ENCODE measurements around the gene MUC7. TPM values are rescaled to one million over a fixed set of nuclear protein-coding genes. Genes with fewer than 3 reads are reported as not detected.
A peak's percentile ranks its signal among the peaks of the same experiment; 100 is the strongest.

The MUC7 gene
- total and polyA plus RNA-seq, 2 of the 13 experiments (the other 11 are each of a cell fraction or from before 2014, with no cell fraction given), result 0.03 TPM; not detected in 1

- no peak overlapping the region for H3K27ac ChIP-seq (ENCODE audit: extremely low read length, insufficient read depth, low read length)
- POLR2A ChIA-PET, result no interaction called here
- no peaks in the 10 kb centered on the region for H3K79me2 ChIP-seq (ENCODE audit: insufficient read depth, low read length)
- intact Hi-C loops (cut with micrococcal nuclease; ENCODE audit: unreplicated experiment), result no loop called here
- CTCF ChIA-PET (ENCODE audit: low intra/inter-chr PET ratio, low total read pairs), result no interaction called here
- no TSS peak for BruUV-seq (replicated peaks)
- H3K27me3 ChIP-seq (ENCODE audit: control insufficient read depth in 1 of 2, insufficient read depth in 2 of 2, low read length in 2 of 2), result peaks cover 0 to 5% of the 10 kb centered on the region in 2 experiments; a peak in 2 of 5 replicates
- H3K4me3 ChIP-seq (replicated peaks in 1 of 3; ENCODE audit: insufficient read depth in 1 of 3, low read depth in 2 of 3, low read length in 3 of 3), result no peak overlapping the region
- no peak overlapping the region for H2AFZ ChIP-seq (ENCODE audit: low read length)
- no peaks in the 10 kb centered on the region for H3K36me3 ChIP-seq (replicated peaks in 1 of 2; ENCODE audit: control insufficient read depth in 1 of 2, insufficient read depth in 2 of 2, low read length in 2 of 2)
- WGBS (ENCODE audit: low lambda C conversion rate), result 6% methylated on average over 1 of the region's 1 CpG
- peak; percentile 34; the same call in 1 of the 2 replicates for TF ChIP-seq CEBPB (IDR thresholded peaks at IDR 0.05; ENCODE audit: borderline replicate concordance, low read depth, low read length)
- no peak for TF ChIP-seq ZNF501 (CRISPR knock-in tag; IDR thresholded peaks at IDR 0.05)
- ATAC-seq, result no peak
- peak; percentile 1 for DNase-seq (ENCODE audit: low spot score)
- no peak overlapping the region for H3K4me2 ChIP-seq (ENCODE audit: low read depth, low read length)
- no peaks in the 10 kb centered on the region for H3K9me3 ChIP-seq (ENCODE audit: low read length)
- in situ Hi-C loops (cut with HindIII; ENCODE audit: extremely low pct_ligation_motif_present, low pct_unique_long_range_greater_than_20kb), result loop anchor here (5.0 to 25.0 kb wide), 2 partner anchors 612 to 822 kb away; no protein-coding TSS in a partner anchor
- no peaks in the 10 kb centered on the region for H3K4me1 ChIP-seq (ENCODE audit: insufficient read depth, low read length)
- no peaks in the 10 kb centered on the region for H4K20me1 ChIP-seq (ENCODE audit: insufficient read depth, low read length)
- no peak for FAIRE-seq
- no peak overlapping the region for H3K9ac ChIP-seq (ENCODE audit: insufficient read depth, low read depth, low read length)
Observed at GRCh38 chr4:70508801-70509200, 36.8 kb downstream of the MUC7 start.

- no peak overlapping the region for H3K27ac ChIP-seq (ENCODE audit: extremely low read length, insufficient read depth, low read length)
- H3K4me1 ChIP-seq (ENCODE audit: insufficient read depth, low read length), result no peaks in the 10 kb centered on the region
- no peak overlapping the region for H3K4me2 ChIP-seq (ENCODE audit: low read depth, low read length)
- POLR2A ChIA-PET, result no interaction called here
- H3K79me2 ChIP-seq (ENCODE audit: insufficient read depth, low read length), result no peaks in the 10 kb centered on the region
- no peaks in the 10 kb centered on the region for H3K9me3 ChIP-seq (ENCODE audit: low read length)
- H2AFZ ChIP-seq (ENCODE audit: low read length), result no peak overlapping the region
- WGBS (ENCODE audit: low lambda C conversion rate), result 41% methylated on average over 3 of the region's 3 CpGs
- intact Hi-C loops (cut with micrococcal nuclease; ENCODE audit: unreplicated experiment) (no loop called here), in situ Hi-C loops (cut with HindIII; ENCODE audit: extremely low pct_ligation_motif_present, low pct_unique_long_range_greater_than_20kb) (loop anchor here (25.0 kb wide), 1 partner anchor 824 kb away; no protein-coding TSS in a partner anchor)
- H4K20me1 ChIP-seq (ENCODE audit: insufficient read depth, low read length), result no peaks in the 10 kb centered on the region
- H3K9ac ChIP-seq (ENCODE audit: insufficient read depth, low read depth, low read length), result no peak overlapping the region
- CTCF ChIA-PET (ENCODE audit: low intra/inter-chr PET ratio, low total read pairs), result no interaction called here
- no peak for FAIRE-seq
- BruUV-seq (replicated peaks), result no TSS peak
- no peak for ATAC-seq
- no peak overlapping the region for H3K4me3 ChIP-seq (replicated peaks in 1 of 3; ENCODE audit: insufficient read depth in 1 of 3, low read depth in 2 of 3, low read length in 3 of 3)
- no peaks in the 10 kb centered on the region for H3K36me3 ChIP-seq (replicated peaks in 1 of 2; ENCODE audit: control insufficient read depth in 1 of 2, insufficient read depth in 2 of 2, low read length in 2 of 2)
- H3K27me3 ChIP-seq (ENCODE audit: control insufficient read depth in 1 of 2, insufficient read depth in 2 of 2, low read length in 2 of 2), result peaks cover 0 to 5% of the 10 kb centered on the region in 2 experiments; a peak in 2 of 5 replicates
- no peak for DNase-seq (ENCODE audit: low spot score)
- no peak for TF ChIP-seq GFI1 (CRISPR knock-in tag; IDR thresholded peaks at IDR 0.05; ENCODE audit: borderline replicate concordance)
- no peak for TF ChIP-seq ZNF572 (CRISPR knock-in tag; IDR thresholded peaks at IDR 0.05)
- no peak for TF ChIP-seq HOMEZ (CRISPR knock-in tag; IDR thresholded peaks at IDR 0.05; ENCODE audit: low read depth)
- no peak for TF ChIP-seq ZNF276 (CRISPR knock-in tag; IDR thresholded peaks at IDR 0.05; ENCODE audit: low read depth)
- TF ChIP-seq AFF4 (CRISPR knock-in tag; IDR thresholded peaks at IDR 0.05), result no peak
- TF ChIP-seq ZNF337 (CRISPR knock-in tag; IDR thresholded peaks at IDR 0.05; ENCODE audit: borderline replicate concordance, low read depth), result no peak
- TF ChIP-seq PHF20 (CRISPR knock-in tag; IDR thresholded peaks at IDR 0.05), result no peak
- TF ChIP-seq ZNF549 (CRISPR knock-in tag; IDR thresholded peaks at IDR 0.05), result no peak
- no peak for TF ChIP-seq ESRRA (CRISPR knock-in tag; IDR thresholded peaks at IDR 0.05; ENCODE audit: low read depth)
- TF ChIP-seq ZNF557 (CRISPR knock-in tag; IDR thresholded peaks at IDR 0.05), result no peak
Observed at GRCh38 chr4:70511365-70511764, 39.4 kb downstream of the MUC7 start.

All from HepG2 (cell line).